IPS-18a (cell line): ENCODE results near the gene PDE6B.

Experiments used
- H3K27ac ChIP-seq: one replicate; pipeline ENCODE4 v1.5.1; 2013; ENCODE audit warnings: low read length
- H3K27me3 ChIP-seq: one replicate; pipeline ENCODE4 v1.6.1; 2013; ENCODE audit warnings: mild to moderate bottlenecking, low read length; ENCODE audit not compliant: control insufficient read depth, insufficient read depth
- H3K36me3 ChIP-seq: one replicate; pipeline ENCODE4 v1.6.1; 2013; ENCODE audit warnings: low read depth, low read length; ENCODE audit not compliant: control insufficient read depth
- H3K4me1 ChIP-seq: one replicate; pipeline ENCODE4 v1.6.1; 2013; ENCODE audit warnings: low read depth, low read length; ENCODE audit not compliant: control insufficient read depth
- H3K4me3 ChIP-seq: one replicate; pipeline ENCODE4 v1.5.1; 2013; ENCODE audit warnings: low read length
- H3K9ac ChIP-seq: one replicate; pipeline ENCODE4 v1.6.1; 2013; ENCODE audit warnings: mild to moderate bottlenecking, low read length, moderate library complexity
- H3K9me3 ChIP-seq: one replicate; pipeline ENCODE4 v1.6.1; 2013; ENCODE audit warnings: low read depth, low read length; ENCODE audit not compliant: control insufficient read depth

PDE6B gene

GRCh38 chr4:718460-718859 is 93.1 kb downstream of the PDE6B start:
- H3K4me1 ChIP-seq, result no peaks in the 10 kb centered on the region
- H3K9me3 ChIP-seq, result no peaks in the 10 kb centered on the region
- peaks cover 3% of the 10 kb centered on the region for H3K36me3 ChIP-seq

More at GRCh38 chr4:718460-718859, 93.1 kb downstream of the PDE6B start:
- no peak overlapping the region for H3K9ac ChIP-seq
- no peak overlapping the region for H3K27ac ChIP-seq
- no peaks in the 10 kb centered on the region for H3K27me3 ChIP-seq
- H3K4me3 ChIP-seq, result no peak overlapping the region
